Neural cell (in vitro differentiated cells): ENCODE data around the gene CDC5L. TPM values are rescaled to one million over a fixed set of nuclear protein-coding genes. Genes with fewer than 3 reads are reported as not detected.

Experiments used
- H2AFZ ChIP-seq: fragments of 200-600, 300-800 bp; sonication (generic), shearing (Covaris generic); 2 replicates; pipeline ENCODE4 v1.6.0; 2014; ENCODE audit warnings: low read depth, mild to moderate bottlenecking, antibody characterized with exemption, low read length, moderate library complexity
- H3F3A ChIP-seq: fragments of 200-600 bp; shearing (Covaris generic); 2 replicates; pipeline ENCODE4 v1.6.1; 2016; ENCODE audit warnings: mild to moderate bottlenecking, moderate library complexity, mixed read lengths, antibody characterized with exemption, low read length; ENCODE audit not compliant: insufficient read depth, poor library complexity, severe bottlenecking
- H3K27ac ChIP-seq: fragments of 200-600, 300-800 bp; sonication (generic), shearing (Covaris generic); 2 replicates; pipeline ENCODE4 v1.5.1; 2014; ENCODE audit warnings: mild to moderate bottlenecking, low read length, moderate library complexity
- H3K27me3 ChIP-seq: fragments of 300-800, 200-600 bp; sonication (generic), shearing (Covaris generic); 2 replicates; pipeline ENCODE4 v1.6.0; 2014; ENCODE audit warnings: mild to moderate bottlenecking, low read depth, low read length, moderate library complexity; ENCODE audit not compliant: insufficient read depth
- H3K36me3 ChIP-seq: fragments of 300-800, 200-600 bp; sonication (generic), shearing (Covaris generic); 2 replicates; pipeline ENCODE4 v1.5.1; 2014; ENCODE audit warnings: mild to moderate bottlenecking, antibody characterized with exemption, low read length, moderate library complexity; ENCODE audit not compliant: insufficient read depth
- H3K4me2 ChIP-seq: fragments of 300-800, 200-600 bp; sonication (generic), shearing (Covaris generic); 2 replicates; pipeline ENCODE4 v1.6.0; 2014; ENCODE audit warnings: mild to moderate bottlenecking, low read length
- H3K4me3 ChIP-seq: fragments of 300-800, 200-600 bp; sonication (generic), shearing (Covaris generic); 2 replicates; pipeline ENCODE4 v1.5.1; 2014; ENCODE audit warnings: mild to moderate bottlenecking, low read length, moderate library complexity
- H3K79me2 ChIP-seq: fragments of 200-600 bp; shearing (Covaris generic); replicated peaks from 2 replicates; pipeline ENCODE4 v1.6.0; 2014; ENCODE audit warnings: mild to moderate bottlenecking, low read length, moderate library complexity; ENCODE audit not compliant: insufficient read depth
- H3K9ac ChIP-seq: fragments of 300-800, 200-600 bp; sonication (generic), shearing (Covaris generic); 2 replicates; pipeline ENCODE4 v1.6.1; 2016; ENCODE audit warnings: mild to moderate bottlenecking, low read length, mixed read lengths
- H3K9me2 ChIP-seq: fragments of 200-600 bp; shearing (Covaris generic); 2 replicates; pipeline ENCODE4 v1.6.1; 2016; ENCODE audit warnings: mild to moderate bottlenecking, low read length, mixed read lengths; ENCODE audit not compliant: insufficient read depth
- H3K9me3 ChIP-seq: fragments of 200-600, 300-800 bp; sonication (generic), shearing (Covaris generic); 2 replicates; pipeline ENCODE4 v1.6.1; 2016; ENCODE audit warnings: mild to moderate bottlenecking, mixed run types, low read length, moderate library complexity, mixed read lengths
- H4K20me1 ChIP-seq: fragments of 200-600 bp; shearing (Covaris generic); 2 replicates; pipeline ENCODE4 v1.6.1; 2016; ENCODE audit warnings: mild to moderate bottlenecking, mixed run types; ENCODE audit not compliant: insufficient read depth
- EP300 ChIP-seq: fragments of 450-650 bp; conservative IDR thresholded peaks from 2 replicates; pipeline ENCODE4 v1.6.1; 2014; ENCODE audit warnings: antibody characterized with exemption, mild to moderate bottlenecking, moderate library complexity; ENCODE audit not compliant: poor library complexity, severe bottlenecking
- EZH2 ChIP-seq: fragments of 200-600, 300-800 bp; shearing (Covaris generic), sonication (generic); IDR thresholded peaks from 2 replicates; pipeline ENCODE4 v1.6.1; 2014; ENCODE audit warnings: antibody characterized with exemption, low read length, borderline replicate concordance, mild to moderate bottlenecking; ENCODE audit not compliant: insufficient read depth, poor library complexity, severe bottlenecking
- MXI1 ChIP-seq: fragments of 450-650 bp; conservative IDR thresholded peaks from 2 replicates; pipeline ENCODE4 v1.6.1; 2014; ENCODE audit warnings: antibody characterized with exemption, mild to moderate bottlenecking; ENCODE audit not compliant: poor library complexity, severe bottlenecking
- POLR2AphosphoS5 ChIP-seq: IDR thresholded peaks from 2 replicates; pipeline ENCODE4 v1.6.1; 2012
- RAD21 ChIP-seq: fragments of 450-650 bp; conservative IDR thresholded peaks from 2 replicates; pipeline ENCODE4 v1.6.1; 2014; ENCODE audit warnings: antibody characterized with exemption, mild to moderate bottlenecking, moderate library complexity
- REST ChIP-seq: IDR thresholded peaks from 2 replicates; pipeline ENCODE4 v1.6.1; 2012; ENCODE audit warnings: borderline replicate concordance
- SMC3 ChIP-seq: fragments of 450-650 bp; conservative IDR thresholded peaks from 2 replicates; pipeline ENCODE4 v1.6.1; 2014; ENCODE audit warnings: antibody characterized with exemption, mild to moderate bottlenecking, moderate library complexity; ENCODE audit not compliant: poor library complexity
- TAF1 ChIP-seq: IDR thresholded peaks from 2 replicates; pipeline ENCODE4 v1.6.1; 2012; ENCODE audit warnings: low read depth
- polyA plus RNA-seq: library from polyadenylated mRNA; depleted of rRNA; stranded (reverse); fragments of >200 nt; gene quantifications from 2 replicates; pipeline ENCODE4 v1.2.3, GENCODE V29; 2014
- TF ChIP-seq, protein P1 (sequence below): fragments of 450-650 bp; IDR thresholded peaks from 2 replicates; pipeline ENCODE4 v1.5.1; 2014; ENCODE audit warnings: antibody characterized with exemption, mild to moderate bottlenecking, moderate library complexity; ENCODE audit not compliant: poor library complexity, severe bottlenecking

Gene CDC5L
- polyA plus RNA-seq, 1 donor from 2014 or later, result 28.9 TPM

GRCh38 chr6:44462335-44462734 lies 74.8 kb downstream of the CDC5L start:
- Histone ChIP-seq H3K9ac (no peak overlapping the region), H3K9me3 (no peaks in the 10 kb centered on the region), H3K27ac (no peak overlapping the region), H3F3A (no peaks in the 10 kb centered on the region), H3K4me3 (no peak overlapping the region), H3K4me2 (no peak overlapping the region), H3K9me2 (no peaks in the 10 kb centered on the region), H2AFZ (no peak overlapping the region), H4K20me1 (no peaks in the 10 kb centered on the region), H3K27me3 (no peaks in the 10 kb centered on the region), H3K36me3 (no peaks in the 10 kb centered on the region), H3K79me2 (no peaks in the 10 kb centered on the region)
- no peak for TF ChIP-seq MXI1
- TF ChIP-seq EZH2, result no peak
- TF ChIP-seq POLR2AphosphoS5, result no peak
- TF ChIP-seq TAF1, result no peak
- no peak for TF ChIP-seq EP300
- TF ChIP-seq SMC3, result no peak
- TF ChIP-seq RAD21, result no peak
- TF ChIP-seq, protein P1, sequence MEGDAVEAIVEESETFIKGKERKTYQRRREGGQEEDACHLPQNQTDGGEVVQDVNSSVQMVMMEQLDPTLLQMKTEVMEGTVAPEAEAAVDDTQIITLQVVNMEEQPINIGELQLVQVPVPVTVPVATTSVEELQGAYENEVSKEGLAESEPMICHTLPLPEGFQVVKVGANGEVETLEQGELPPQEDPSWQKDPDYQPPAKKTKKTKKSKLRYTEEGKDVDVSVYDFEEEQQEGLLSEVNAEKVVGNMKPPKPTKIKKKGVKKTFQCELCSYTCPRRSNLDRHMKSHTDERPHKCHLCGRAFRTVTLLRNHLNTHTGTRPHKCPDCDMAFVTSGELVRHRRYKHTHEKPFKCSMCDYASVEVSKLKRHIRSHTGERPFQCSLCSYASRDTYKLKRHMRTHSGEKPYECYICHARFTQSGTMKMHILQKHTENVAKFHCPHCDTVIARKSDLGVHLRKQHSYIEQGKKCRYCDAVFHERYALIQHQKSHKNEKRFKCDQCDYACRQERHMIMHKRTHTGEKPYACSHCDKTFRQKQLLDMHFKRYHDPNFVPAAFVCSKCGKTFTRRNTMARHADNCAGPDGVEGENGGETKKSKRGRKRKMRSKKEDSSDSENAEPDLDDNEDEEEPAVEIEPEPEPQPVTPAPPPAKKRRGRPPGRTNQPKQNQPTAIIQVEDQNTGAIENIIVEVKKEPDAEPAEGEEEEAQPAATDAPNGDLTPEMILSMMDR, result no peak

GRCh38 chr6:44462797-44463727 lies 75.6 kb downstream of the CDC5L start:
- Histone ChIP-seq H3K9ac (no peak overlapping the region), H3K4me3 (no peak overlapping the region), H3K4me2 (no peak overlapping the region), H2AFZ (no peak overlapping the region), H3K27ac (no peak overlapping the region), H3K27me3 (no peaks in the 10 kb centered on the region), H3K9me2 (no peaks in the 10 kb centered on the region), H4K20me1 (no peaks in the 10 kb centered on the region), H3K9me3 (no peaks in the 10 kb centered on the region), H3F3A (no peaks in the 10 kb centered on the region), H3K79me2 (no peaks in the 10 kb centered on the region), H3K36me3 (no peaks in the 10 kb centered on the region)
- TF ChIP-seq EZH2 (no peak), MXI1 (no peak), POLR2AphosphoS5 (no peak), SMC3 (no peak), REST (no peak), RAD21 (no peak), EP300 (no peak), TAF1 (no peak)
